Transverse colon (tissue), 4 donors: ENCODE measurements around the gene GGPS1. TPM values are rescaled to one million over a fixed set of nuclear protein-coding genes. Genes with fewer than 3 reads are reported as not detected.

Experiments used
- DNase-seq: peaks from one replicate; pipeline ENCODE4 v3.0.0-alpha.2; 2019
- H3K27ac ChIP-seq, 4 donors: fragments of 200-600 bp; sonication (generic); 2 replicates each; pipeline ENCODE4 v1.5.1; 2016 to 2018; ENCODE audit warnings: inconsistent platforms in 4 of 4
- H3K27me3 ChIP-seq: fragments of 200-600 bp; sonication (generic); 2 replicates; pipeline ENCODE4 v1.5.1; 2017; ENCODE audit warnings: inconsistent platforms
- H3K36me3 ChIP-seq, 4 donors: fragments of 200-600 bp; sonication (generic); 2 replicates each; pipeline ENCODE4 v1.5.1; 2017 to 2019; ENCODE audit warnings: inconsistent platforms in 4 of 4
- H3K4me1 ChIP-seq, 4 donors: fragments of 200-600 bp; sonication (generic); 2 replicates each; pipeline ENCODE4 v1.5.1; 2017 to 2020; ENCODE audit warnings: inconsistent platforms in 4 of 4
- H3K4me3 ChIP-seq, 4 donors: fragments of 200-600 bp; sonication (generic); 1 replicate in 1 of 4; 2 replicates in 3 of 4; pipeline versions ENCODE4 v1.5.1 to v1.6.1; 2017 to 2019; ENCODE audit warnings: inconsistent platforms in 4 of 4
- H3K9me3 ChIP-seq, 2 donors: fragments of 200-600 bp; sonication (generic); 2 replicates each; pipeline ENCODE4 v1.5.1; 2017 to 2019; ENCODE audit warnings: inconsistent platforms in 2 of 2
- CTCF ChIP-seq, 5 experiments: fragments of 200-600 bp in 3 of 5; fragments of 450-650 bp in 2 of 5; sonication (generic) in 3 of 5; IDR thresholded peaks; 1 replicate in 2 of 5; 2 replicates in 3 of 5; pipeline ENCODE4 v1.5.1; 2016 to 2017; ENCODE audit warnings: antibody characterized with exemption in 5 of 5, inconsistent platforms in 3 of 5, mild to moderate bottlenecking in 2 of 5, moderate library complexity in 1 of 5
- EP300 ChIP-seq: sonication (generic); formaldehyde crosslinking; IDR thresholded peaks from one replicate; pipeline ENCODE4 v1.6.1; 2017; ENCODE audit warnings: antibody characterized with exemption, low read depth
- POLR2A ChIP-seq: fragments of 450-650 bp; IDR thresholded peaks from one replicate; pipeline ENCODE4 v1.6.1; 2016; ENCODE audit warnings: antibody characterized with exemption, mild to moderate bottlenecking, moderate library complexity
- POLR2AphosphoS5 ChIP-seq, 3 donors: sonication (generic); formaldehyde crosslinking; IDR thresholded peaks; one replicate each; pipeline ENCODE4 v1.6.1; 2016; ENCODE audit warnings: antibody characterized with exemption in 3 of 3
- WGBS, 2 donors: methylation state at CpG; one replicate each; pipeline ENCODE4 v1.1.5; 2018; ENCODE audit warnings: low coverage in 1 of 2; 5-methylcytosine and 5-hydroxymethylcytosine counted together
- in situ Hi-C, 4 donors: fragments of 200-750 bp; cut with MboI; loops; one replicate each; pipeline versions ENCODE4 v1.15.0 to v1.15.1; 2017; ENCODE audit warnings: low sequenced_read_pairs in 3 of 4, low pct_ligation_motif_present in 1 of 4, low pct_unique_long_range_greater_than_20kb in 1 of 4
- intact Hi-C: fragments of 100-400 bp; cut with DNase I; formaldehyde crosslinking; loops from one replicate; pipeline ENCODE4 v1.15.1; 2023; ENCODE audit warnings: low total_unique reads
- total RNA-seq, 4 donors: library from RNA; depleted of rRNA; stranded (reverse); fragments of >200 nt; gene quantifications; one replicate each; pipeline ENCODE4 v1.1.0, GENCODE V29; 2016

Gene GGPS1
- total RNA-seq, 4 donors from 2014 or later: 11.2 to 22.1 (median 16.9) TPM

GRCh38 chr1:235290740-235291502, 37.4 kb upstream of the GGPS1 start:
- WGBS, 2 donors: 85 to 100% methylated on average over 5 to 12 of the region's 12 CpGs
- in situ Hi-C loops (no loop called here), intact Hi-C loops (no loop called here)
- H3K4me3 ChIP-seq: no peak overlapping the region
- H3K9me3 ChIP-seq: no peaks in the 10 kb centered on the region
- no peak overlapping the region for H3K27ac ChIP-seq
- TF ChIP-seq POLR2AphosphoS5 (IDR thresholded peaks at IDR 0.05): no peak
- no peak for TF ChIP-seq EP300
- peaks cover 4 to 68% (median 26%) of the 10 kb centered on the region in 4 donors for H3K4me1 ChIP-seq
- H3K36me3 ChIP-seq: no peaks in the 10 kb centered on the region
- no peak for DNase-seq
- no peaks in the 10 kb centered on the region for H3K27me3 ChIP-seq

- H3K27ac ChIP-seq: no peak overlapping the region
- 56 to 62% methylated on average over 6 of the region's 6 CpGs for WGBS, 2 donors
- no peak for DNase-seq
- intact Hi-C loops (no loop called here), in situ Hi-C loops (no loop called here)
- peaks cover 4 to 61% (median 26%) of the 10 kb centered on the region in 4 donors for H3K4me1 ChIP-seq
- no peak overlapping the region for H3K4me3 ChIP-seq
- H3K36me3 ChIP-seq: no peaks in the 10 kb centered on the region
- H3K27me3 ChIP-seq: no peaks in the 10 kb centered on the region
- H3K9me3 ChIP-seq: no peaks in the 10 kb centered on the region
- no peak for TF ChIP-seq EP300
- no peak for TF ChIP-seq POLR2AphosphoS5 (IDR thresholded peaks at IDR 0.05)
- no peak for TF ChIP-seq POLR2A
- TF ChIP-seq CTCF (IDR thresholded peaks at IDR 0.05): no peak
Measured at GRCh38 chr1:235291599-235292091, 36.7 kb upstream of the GGPS1 start.

- TF ChIP-seq POLR2AphosphoS5 (IDR thresholded peaks at IDR 0.05) (no peak), EP300 (no peak), CTCF (IDR thresholded peaks at IDR 0.05) (no peak), POLR2A (no peak)
- no peaks in the 10 kb centered on the region for H3K9me3 ChIP-seq
- H3K36me3 ChIP-seq: no peaks in the 10 kb centered on the region
- H3K27ac ChIP-seq: no peak overlapping the region
- 81 to 94% methylated on average over 4 of the region's 4 CpGs for WGBS, 2 donors
- peaks cover 4 to 63% (median 22%) of the 10 kb centered on the region in 4 donors for H3K4me1 ChIP-seq
- H3K27me3 ChIP-seq: no peaks in the 10 kb centered on the region
- no peak for DNase-seq
- intact Hi-C loops (no loop called here), in situ Hi-C loops (no loop called here)
- H3K4me3 ChIP-seq: no peak overlapping the region
Measured at GRCh38 chr1:235292790-235293189, 35.6 kb upstream of the GGPS1 start.

GRCh38 chr1:235293322-235293942, 34.9 kb upstream of the GGPS1 start:
- TF ChIP-seq POLR2A: no peak
- no peak for TF ChIP-seq EP300
- no peak for TF ChIP-seq POLR2AphosphoS5 (IDR thresholded peaks at IDR 0.05)
- no peak for TF ChIP-seq CTCF (IDR thresholded peaks at IDR 0.05)
- DNase-seq: no peak
- no peak overlapping the region for H3K4me3 ChIP-seq
- no peaks in the 10 kb centered on the region for H3K9me3 ChIP-seq
- intact Hi-C loops: no loop called here
- no peak overlapping the region for H3K27ac ChIP-seq
- H3K36me3 ChIP-seq: no peaks in the 10 kb centered on the region
- in situ Hi-C loops: no loop called here
- H3K4me1 ChIP-seq: peaks cover 4 to 64% (median 23%) of the 10 kb centered on the region in 4 donors
- no peaks in the 10 kb centered on the region for H3K27me3 ChIP-seq
